Measurements from ENCODE around the gene POLR1B. TPM values are rescaled to one million over a fixed set of nuclear protein-coding genes. Genes with fewer than 3 reads are reported as not detected.

Gene POLR1B
- total RNA-seq, 1 donor from 2014 or later, result 11.7 TPM

DNA sequence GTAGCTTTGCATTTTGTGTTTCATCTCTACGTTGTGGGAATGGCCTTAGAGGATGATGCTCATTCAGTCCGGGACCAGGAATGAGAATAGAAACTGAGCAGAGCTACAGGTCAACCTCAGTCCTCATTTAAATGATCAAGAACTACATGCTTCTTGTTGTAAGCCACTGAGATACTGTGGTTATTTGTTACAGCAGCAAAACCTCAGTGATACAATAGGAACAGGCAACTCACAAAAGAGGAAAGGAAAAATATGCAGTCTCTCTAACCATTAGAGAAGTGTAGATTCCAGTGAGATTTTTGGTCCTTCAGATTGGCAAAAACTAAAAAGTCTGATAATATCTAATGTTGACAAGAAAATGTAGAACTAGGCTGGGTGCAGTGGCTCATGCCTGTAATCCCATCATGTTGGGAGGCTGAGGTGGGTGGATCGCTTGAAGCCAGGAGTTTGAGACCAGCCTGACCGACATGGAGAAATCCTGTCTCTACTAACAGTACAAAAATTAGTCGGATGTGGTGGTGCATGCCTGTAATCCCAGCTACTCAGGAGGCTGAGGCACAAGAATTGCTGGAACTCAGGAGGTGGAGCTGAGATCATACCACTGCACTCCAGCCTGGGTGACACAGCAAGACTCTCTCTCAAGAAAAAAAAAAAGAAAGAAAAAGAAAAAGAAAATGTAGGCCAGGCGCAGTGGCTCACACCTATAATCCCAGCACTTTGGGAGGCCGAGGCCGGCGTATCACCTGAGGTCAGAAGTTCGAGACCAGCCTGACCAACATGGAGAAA is 55.5 kb downstream of the POLR1B start:
- H3K4me3 ChIP-seq, result no peak overlapping the region
- DNase-seq, result no peak
- TF ChIP-seq, protein P1, sequence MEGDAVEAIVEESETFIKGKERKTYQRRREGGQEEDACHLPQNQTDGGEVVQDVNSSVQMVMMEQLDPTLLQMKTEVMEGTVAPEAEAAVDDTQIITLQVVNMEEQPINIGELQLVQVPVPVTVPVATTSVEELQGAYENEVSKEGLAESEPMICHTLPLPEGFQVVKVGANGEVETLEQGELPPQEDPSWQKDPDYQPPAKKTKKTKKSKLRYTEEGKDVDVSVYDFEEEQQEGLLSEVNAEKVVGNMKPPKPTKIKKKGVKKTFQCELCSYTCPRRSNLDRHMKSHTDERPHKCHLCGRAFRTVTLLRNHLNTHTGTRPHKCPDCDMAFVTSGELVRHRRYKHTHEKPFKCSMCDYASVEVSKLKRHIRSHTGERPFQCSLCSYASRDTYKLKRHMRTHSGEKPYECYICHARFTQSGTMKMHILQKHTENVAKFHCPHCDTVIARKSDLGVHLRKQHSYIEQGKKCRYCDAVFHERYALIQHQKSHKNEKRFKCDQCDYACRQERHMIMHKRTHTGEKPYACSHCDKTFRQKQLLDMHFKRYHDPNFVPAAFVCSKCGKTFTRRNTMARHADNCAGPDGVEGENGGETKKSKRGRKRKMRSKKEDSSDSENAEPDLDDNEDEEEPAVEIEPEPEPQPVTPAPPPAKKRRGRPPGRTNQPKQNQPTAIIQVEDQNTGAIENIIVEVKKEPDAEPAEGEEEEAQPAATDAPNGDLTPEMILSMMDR (IDR thresholded peaks at IDR 0.05; ENCODE audit: borderline replicate concordance), result no peak
- H3K27ac ChIP-seq (replicated peaks), result no peak overlapping the region
- H3K36me3 ChIP-seq, result no peaks in the 10 kb centered on the region
- H3K27me3 ChIP-seq (ENCODE audit: low read depth), result no peaks in the 10 kb centered on the region
- intact Hi-C loops (cut with micrococcal nuclease), result no loop called here
- peaks cover 7% of the 10 kb centered on the region for H3K4me1 ChIP-seq
- no peaks in the 10 kb centered on the region for H3K9me3 ChIP-seq (replicated peaks)

DNA sequence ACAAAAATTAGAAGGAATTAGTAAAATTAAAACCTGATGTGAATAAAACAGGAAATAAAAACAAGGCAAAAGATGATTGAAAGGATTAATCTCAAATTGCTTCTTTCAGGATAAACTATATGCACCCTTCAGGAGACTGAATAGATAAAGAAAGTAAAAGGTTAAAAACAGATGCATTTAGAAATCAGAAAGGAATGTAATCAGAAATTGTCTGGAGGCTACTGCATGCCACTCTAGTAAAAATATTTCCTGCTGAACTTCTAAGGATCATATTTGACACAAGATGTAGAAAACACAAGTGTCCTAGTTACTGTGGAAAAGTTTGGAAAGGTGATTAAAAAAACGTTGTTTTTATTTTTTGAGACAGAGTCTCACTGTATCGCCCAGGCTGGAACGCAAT is 58.4 kb downstream of the POLR1B start:
- intact Hi-C loops (cut with micrococcal nuclease), result no loop called here
- Histone ChIP-seq H3K9me3 (replicated peaks) (no peaks in the 10 kb centered on the region), H3K27ac (replicated peaks) (no peak overlapping the region), H3K36me3 (no peaks in the 10 kb centered on the region), H3K4me1 (peaks cover 7% of the 10 kb centered on the region), H3K27me3 (ENCODE audit: low read depth) (no peaks in the 10 kb centered on the region), H3K4me3 (no peak overlapping the region)
- no peak for DNase-seq
- TF ChIP-seq, protein P1 (IDR thresholded peaks at IDR 0.05; ENCODE audit: borderline replicate concordance), result no peak

DNA sequence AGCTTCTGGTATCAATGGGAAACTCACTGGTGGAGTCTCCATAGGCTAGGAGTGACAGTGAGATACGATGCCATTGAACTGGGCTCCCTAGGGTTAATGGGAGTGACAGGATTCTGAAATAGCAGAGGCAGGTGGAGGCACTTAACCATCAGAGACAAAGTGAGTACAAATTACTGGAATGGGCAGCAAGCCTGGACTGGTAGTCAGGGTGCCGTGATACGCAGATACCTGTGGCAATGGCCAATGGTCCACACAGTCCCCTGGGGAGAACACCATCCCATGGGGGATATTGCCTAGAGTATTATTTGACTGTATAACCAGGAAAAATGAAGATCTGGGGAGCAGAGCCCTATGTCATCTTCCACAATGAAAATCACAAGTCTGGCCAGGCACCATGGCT is 59.5 kb downstream of the POLR1B start:
- no peak for DNase-seq
- Histone ChIP-seq H3K36me3 (no peaks in the 10 kb centered on the region), H3K27ac (replicated peaks) (no peak overlapping the region), H3K27me3 (ENCODE audit: low read depth) (no peaks in the 10 kb centered on the region), H3K9me3 (replicated peaks) (no peaks in the 10 kb centered on the region), H3K4me3 (no peak overlapping the region), H3K4me1 (peaks cover 7% of the 10 kb centered on the region)
- intact Hi-C loops (cut with micrococcal nuclease), result no loop called here
- TF ChIP-seq, protein P1 (IDR thresholded peaks at IDR 0.05; ENCODE audit: borderline replicate concordance), result no peak

DNA sequence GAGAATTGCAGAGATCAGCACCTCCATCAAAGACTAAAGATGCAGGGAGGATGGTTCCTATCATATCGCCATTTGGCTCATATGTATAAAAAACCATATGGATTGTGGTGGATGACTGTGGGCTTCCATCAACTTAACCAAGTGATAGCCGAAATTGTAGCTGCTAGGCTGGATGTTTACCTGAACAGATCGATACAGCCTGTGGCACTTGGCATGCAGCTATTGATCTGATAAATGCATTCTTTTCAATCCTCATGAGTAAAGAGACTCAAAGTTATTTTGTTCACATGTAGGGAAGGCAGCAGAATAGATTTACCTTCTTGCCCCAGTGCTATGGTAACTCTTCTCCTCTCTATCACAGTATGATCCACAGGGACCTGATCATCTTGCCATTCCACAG is 60.7 kb downstream of the POLR1B start:
- Histone ChIP-seq H3K27me3 (ENCODE audit: low read depth) (no peaks in the 10 kb centered on the region), H3K27ac (replicated peaks) (no peak overlapping the region), H3K36me3 (no peaks in the 10 kb centered on the region), H3K4me3 (no peak overlapping the region), H3K9me3 (replicated peaks) (no peaks in the 10 kb centered on the region), H3K4me1 (peaks cover 7% of the 10 kb centered on the region)
- intact Hi-C loops (cut with micrococcal nuclease), result no loop called here
- DNase-seq, result no peak
- TF ChIP-seq, protein P1 (IDR thresholded peaks at IDR 0.05; ENCODE audit: borderline replicate concordance), result no peak

GRCh38 chr2:112603731-112604130 is 61.5 kb downstream of the POLR1B start:
- intact Hi-C loops (cut with micrococcal nuclease), result no loop called here
- Histone ChIP-seq H3K27ac (replicated peaks) (no peak overlapping the region), H3K4me3 (no peak overlapping the region), H3K4me1 (peaks cover 7% of the 10 kb centered on the region), H3K36me3 (no peaks in the 10 kb centered on the region), H3K27me3 (ENCODE audit: low read depth) (no peaks in the 10 kb centered on the region), H3K9me3 (replicated peaks) (no peaks in the 10 kb centered on the region)
- TF ChIP-seq, protein P1 (IDR thresholded peaks at IDR 0.05; ENCODE audit: borderline replicate concordance), result no peak
- DNase-seq, result no peak
